Measurements from ENCODE around the gene NDST1.

NDST1 gene

DNA sequence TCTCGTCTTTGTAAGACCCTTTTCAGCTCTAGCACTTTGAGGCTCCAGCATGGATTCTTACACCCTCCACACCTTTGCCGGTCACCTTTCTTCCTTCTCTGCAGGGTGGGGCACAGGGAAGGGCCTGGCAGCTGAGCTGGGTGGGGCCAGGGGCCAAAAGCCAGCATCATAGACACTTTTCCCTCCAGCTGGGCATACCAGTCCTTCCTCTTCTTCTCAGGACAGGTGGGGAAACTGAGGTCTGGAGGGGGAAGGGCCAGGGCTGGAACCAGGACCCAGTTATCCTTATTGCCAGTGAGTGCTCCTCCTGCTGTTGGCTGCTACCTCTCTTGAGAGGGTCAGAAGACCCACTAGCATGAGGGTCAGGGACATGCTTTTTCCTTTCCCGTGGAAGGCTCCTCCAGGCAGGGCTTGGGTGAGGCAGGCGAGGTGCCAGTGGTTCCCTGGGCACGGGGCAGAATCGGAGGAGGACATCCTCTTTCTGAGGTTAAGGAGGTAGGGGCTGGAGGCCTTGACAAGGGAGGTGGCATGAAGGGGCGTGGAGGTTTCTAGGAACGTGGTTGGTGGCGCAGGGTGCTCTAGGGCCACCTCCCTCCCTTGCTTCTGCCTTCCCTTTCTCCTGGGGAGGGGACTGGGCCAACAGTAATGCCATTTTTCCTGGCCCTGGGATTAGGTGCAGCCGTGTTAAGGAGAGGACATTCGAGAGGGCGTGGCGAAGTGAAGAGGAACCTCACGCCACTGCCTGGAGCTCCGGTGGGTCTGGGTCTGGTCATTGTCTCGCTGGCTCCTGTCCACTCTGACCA is at the start of gene NDST1:
Gene NDST1 (plus strand): TSS at position 658 of the 803 bp plus-strand sequence. CDS start 13,124 bp downstream, outside the sequence.
- H3K4me3 ChIP-seq (replicated peaks; ENCODE audit: low read depth, low read length): no peak within 1 kb of the TSS
- TF ChIP-seq, protein P1, sequence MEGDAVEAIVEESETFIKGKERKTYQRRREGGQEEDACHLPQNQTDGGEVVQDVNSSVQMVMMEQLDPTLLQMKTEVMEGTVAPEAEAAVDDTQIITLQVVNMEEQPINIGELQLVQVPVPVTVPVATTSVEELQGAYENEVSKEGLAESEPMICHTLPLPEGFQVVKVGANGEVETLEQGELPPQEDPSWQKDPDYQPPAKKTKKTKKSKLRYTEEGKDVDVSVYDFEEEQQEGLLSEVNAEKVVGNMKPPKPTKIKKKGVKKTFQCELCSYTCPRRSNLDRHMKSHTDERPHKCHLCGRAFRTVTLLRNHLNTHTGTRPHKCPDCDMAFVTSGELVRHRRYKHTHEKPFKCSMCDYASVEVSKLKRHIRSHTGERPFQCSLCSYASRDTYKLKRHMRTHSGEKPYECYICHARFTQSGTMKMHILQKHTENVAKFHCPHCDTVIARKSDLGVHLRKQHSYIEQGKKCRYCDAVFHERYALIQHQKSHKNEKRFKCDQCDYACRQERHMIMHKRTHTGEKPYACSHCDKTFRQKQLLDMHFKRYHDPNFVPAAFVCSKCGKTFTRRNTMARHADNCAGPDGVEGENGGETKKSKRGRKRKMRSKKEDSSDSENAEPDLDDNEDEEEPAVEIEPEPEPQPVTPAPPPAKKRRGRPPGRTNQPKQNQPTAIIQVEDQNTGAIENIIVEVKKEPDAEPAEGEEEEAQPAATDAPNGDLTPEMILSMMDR (IDR thresholded peaks at IDR 0.05; ENCODE audit: low read depth, low read length, missing control alignments): no peak
- DNase-seq (ENCODE audit: extremely low read depth, low read depth): no peak

DNA sequence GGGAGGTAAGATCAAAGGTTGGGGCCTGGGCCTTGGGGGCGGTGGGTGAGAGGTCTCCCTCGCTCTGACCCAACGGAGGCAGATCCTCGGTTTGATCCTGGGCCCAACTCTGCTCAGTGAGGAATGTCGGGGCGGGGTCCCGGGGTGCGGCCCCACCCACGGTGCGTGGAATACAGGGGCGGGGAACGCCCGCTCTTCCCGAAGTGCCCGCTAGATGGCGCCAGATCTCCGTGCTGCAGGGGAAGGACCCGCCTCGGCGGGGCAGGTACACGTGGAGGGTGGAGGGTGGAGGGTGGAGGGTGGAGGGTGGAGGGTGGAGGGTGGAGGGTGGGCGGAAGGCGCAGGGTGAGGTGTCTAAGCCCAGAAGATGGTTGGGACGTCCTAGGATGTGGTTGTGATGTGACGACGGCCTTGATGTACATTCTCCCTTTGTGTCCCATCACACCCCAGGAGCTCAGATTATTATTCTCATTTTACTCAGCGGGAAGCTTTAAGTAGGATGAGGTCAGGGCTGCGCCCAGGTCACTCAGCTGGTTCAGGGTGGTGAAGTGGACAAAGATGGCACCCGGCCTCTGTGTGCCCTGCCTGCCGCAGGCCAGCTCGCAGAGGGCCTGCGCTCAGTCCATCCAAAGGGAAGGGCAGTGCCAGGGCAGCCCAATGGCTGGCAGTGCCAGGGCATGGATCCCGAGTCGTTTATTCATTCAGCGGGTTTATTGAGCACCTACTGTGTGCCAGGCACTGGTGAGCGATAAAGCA is 49.0 kb upstream of the NDST1 start:
- DNase-seq (ENCODE audit: extremely low read depth, low read depth): no peak
- TF ChIP-seq, protein P1 (IDR thresholded peaks at IDR 0.05; ENCODE audit: low read depth, low read length, missing control alignments): peak; percentile 66
- no peak overlapping the region for H3K4me3 ChIP-seq (replicated peaks; ENCODE audit: low read depth, low read length)

DNA sequence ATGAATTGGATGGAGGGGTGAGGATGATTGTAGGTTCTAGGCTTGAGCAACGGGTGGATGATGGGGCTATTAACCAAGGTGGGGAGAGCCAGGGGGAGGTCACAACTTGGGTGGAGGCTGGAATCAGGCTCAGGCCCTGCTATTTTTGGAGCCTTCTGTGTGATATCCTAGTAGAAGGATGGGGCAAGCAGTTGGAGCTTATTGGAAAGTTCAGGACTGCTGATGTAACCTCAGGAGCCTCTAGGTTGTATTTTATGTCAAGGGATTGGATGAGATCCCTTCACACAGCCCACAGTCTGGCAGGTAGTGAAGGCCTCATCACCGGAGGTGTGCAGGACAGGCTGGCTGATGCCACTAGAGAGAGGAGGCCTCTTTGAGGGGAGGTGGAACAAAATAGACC is 47.1 kb upstream of the NDST1 start:
- no peak overlapping the region for H3K4me3 ChIP-seq (replicated peaks; ENCODE audit: low read depth, low read length)
- no peak for DNase-seq (ENCODE audit: extremely low read depth, low read depth)
- TF ChIP-seq, protein P1 (IDR thresholded peaks at IDR 0.05; ENCODE audit: low read depth, low read length, missing control alignments): no peak

DNA sequence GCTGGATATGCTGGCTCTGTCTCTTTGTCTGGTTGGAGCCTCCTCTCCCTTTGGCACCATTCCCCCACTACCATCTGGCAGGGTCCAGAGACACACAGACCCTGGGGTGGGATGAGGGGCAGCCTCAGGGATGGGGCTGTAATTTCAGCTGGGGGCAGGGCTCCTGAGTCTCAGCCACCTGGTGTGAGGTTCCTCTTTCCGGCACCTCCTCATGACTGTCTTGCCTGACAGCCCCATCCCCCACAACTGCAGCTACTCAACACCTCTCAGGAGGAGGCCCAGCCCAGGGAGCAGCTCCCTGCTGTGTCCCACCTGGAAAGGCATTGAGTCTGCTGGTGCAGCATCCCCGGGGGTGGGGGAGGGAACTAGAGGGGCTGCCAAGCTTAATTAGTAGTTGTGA is 46.7 kb upstream of the NDST1 start:
- TF ChIP-seq, protein P1 (IDR thresholded peaks at IDR 0.05; ENCODE audit: low read depth, low read length, missing control alignments): no peak
- no peak for DNase-seq (ENCODE audit: extremely low read depth, low read depth)
- no peak overlapping the region for H3K4me3 ChIP-seq (replicated peaks; ENCODE audit: low read depth, low read length)

DNA sequence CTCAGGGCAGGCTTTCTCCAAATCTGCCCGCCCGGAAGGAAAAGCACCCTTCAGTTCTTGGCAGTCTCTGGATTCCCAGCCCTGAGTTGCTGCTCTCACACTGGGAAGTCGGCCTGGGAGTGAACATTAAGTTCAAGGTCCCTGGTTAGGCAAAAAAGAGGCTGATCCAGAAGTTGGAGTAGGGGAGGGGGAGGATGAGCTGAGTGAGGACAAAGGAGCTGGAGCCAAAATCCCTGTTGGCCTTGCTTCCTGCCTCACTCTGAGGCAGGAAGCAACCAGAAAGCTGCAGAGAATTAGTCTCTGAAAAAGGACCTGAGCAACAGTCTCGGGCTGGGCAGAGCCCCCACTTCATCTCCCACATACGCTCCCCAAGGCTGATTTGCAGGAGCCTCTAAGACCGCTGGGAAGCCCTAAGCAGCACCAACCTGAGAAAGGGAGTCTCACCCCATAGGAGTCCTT is 43.3 kb upstream of the NDST1 start:
- no peak for DNase-seq (ENCODE audit: extremely low read depth, low read depth)
- no peak overlapping the region for H3K4me3 ChIP-seq (replicated peaks; ENCODE audit: low read depth, low read length)

DNA sequence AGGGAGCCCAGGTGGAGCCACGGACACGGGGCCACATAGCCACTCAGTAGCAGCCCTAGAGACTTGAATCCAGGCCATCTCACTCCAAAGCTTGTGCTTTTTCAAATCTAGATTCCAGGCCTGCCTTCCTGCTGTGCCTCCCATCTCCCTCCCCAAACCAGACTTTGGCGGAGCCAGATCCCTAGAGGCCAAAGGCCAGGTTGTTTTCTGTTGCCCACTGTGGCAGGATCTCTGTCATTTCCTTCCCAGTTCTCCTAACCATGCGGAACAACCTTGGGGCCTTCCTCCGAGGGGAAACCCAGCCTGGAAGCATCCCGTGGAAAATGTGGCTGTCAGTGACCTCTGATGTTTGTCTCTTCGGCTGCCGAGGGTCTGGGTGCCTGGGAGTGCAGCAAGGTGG is 42.0 kb upstream of the NDST1 start:
- TF ChIP-seq, protein P1 (IDR thresholded peaks at IDR 0.05; ENCODE audit: low read depth, low read length, missing control alignments): no peak
- no peak overlapping the region for H3K4me3 ChIP-seq (replicated peaks; ENCODE audit: low read depth, low read length)
- DNase-seq (ENCODE audit: extremely low read depth, low read depth): no peak

More for the DNA sequence above, 43.3 kb upstream of the NDST1 start:
- TF ChIP-seq, protein P1 (IDR thresholded peaks at IDR 0.05; ENCODE audit: low read depth, low read length, missing control alignments): no peak
